ENCODE data around the gene SUN2.

DNA sequence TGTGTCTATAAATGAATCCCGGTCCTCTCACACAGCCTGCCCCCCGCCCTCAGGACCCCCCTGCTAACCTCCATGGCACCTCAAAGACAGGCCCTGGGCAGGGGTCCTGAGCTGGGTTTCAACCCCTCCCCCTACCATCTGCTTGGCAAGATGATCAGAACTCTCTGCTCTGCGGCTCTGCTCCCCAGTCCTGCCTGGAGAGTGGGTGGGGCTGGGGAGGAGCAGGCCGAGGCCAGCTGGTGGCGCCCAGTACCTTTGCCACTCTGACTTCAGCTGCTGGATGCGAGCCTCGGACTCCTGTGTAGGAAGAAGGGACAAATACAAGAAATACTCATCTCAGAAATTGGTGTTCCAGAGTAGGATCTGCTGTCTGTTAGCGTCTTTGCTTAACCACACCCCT lies 15.0 kb downstream of the SUN2 start:
- TF ChIP-seq, protein P1, sequence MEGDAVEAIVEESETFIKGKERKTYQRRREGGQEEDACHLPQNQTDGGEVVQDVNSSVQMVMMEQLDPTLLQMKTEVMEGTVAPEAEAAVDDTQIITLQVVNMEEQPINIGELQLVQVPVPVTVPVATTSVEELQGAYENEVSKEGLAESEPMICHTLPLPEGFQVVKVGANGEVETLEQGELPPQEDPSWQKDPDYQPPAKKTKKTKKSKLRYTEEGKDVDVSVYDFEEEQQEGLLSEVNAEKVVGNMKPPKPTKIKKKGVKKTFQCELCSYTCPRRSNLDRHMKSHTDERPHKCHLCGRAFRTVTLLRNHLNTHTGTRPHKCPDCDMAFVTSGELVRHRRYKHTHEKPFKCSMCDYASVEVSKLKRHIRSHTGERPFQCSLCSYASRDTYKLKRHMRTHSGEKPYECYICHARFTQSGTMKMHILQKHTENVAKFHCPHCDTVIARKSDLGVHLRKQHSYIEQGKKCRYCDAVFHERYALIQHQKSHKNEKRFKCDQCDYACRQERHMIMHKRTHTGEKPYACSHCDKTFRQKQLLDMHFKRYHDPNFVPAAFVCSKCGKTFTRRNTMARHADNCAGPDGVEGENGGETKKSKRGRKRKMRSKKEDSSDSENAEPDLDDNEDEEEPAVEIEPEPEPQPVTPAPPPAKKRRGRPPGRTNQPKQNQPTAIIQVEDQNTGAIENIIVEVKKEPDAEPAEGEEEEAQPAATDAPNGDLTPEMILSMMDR (IDR thresholded peaks at IDR 0.05) = no peak
- TF ChIP-seq POLR2A (IDR thresholded peaks at IDR 0.05) = no peak

Measured in uterus (tissue), 2 donors.